Measurements from ENCODE around the gene PEX14.

- TF ChIP-seq CTCF (IDR thresholded peaks at IDR 0.05) (no peak), POLR2A (IDR thresholded peaks at IDR 0.05) (no peak)
Observed at GRCh38 chr1:10614377-10615225, 139.9 kb downstream of the PEX14 start.

Data from uterus (tissue), 2 donors.